Measurements from ENCODE around the gene PPP1R17. TPM values are rescaled to one million over a fixed set of nuclear protein-coding genes. Genes with fewer than 3 reads are reported as not detected.

The PPP1R17 gene
- total and polyA plus RNA-seq, 7 donors: not detected

DNA sequence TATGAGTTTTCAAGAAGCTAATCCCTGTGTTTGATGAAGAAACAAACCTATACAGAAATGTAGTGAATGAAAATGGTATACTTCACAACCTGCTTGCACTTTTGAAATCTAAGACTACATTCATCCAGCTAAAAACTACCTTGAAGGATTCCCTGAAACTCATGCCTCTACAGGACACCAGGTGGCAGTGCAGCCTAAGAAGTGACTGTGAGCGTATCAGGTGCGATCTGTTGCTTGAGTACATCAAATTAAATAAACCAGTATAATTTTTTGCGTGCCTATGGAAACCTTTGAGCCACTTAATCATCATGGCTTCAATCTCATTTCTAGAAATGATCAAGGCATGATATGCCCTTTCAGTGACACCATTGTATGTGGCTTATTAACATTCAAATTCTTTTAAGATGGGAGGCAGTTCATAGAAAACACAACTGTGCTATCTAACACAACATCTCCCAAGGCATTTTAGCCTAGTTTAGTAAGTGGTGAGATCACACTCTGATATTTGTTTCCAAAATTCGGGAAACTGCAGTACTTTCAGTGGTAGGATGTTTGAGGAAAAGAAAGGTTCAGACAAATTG lies 57.4 kb downstream of the PPP1R17 start:
- Histone ChIP-seq H3K27ac (no peak overlapping the region), H3K27me3 (peaks cover 0 to 4% (median 0%) of the 10 kb centered on the region in 3 donors), H3K9me3 (no peaks in the 10 kb centered on the region), H3K36me3 (no peaks in the 10 kb centered on the region), H3K4me1 (no peaks in the 10 kb centered on the region), H3K4me3 (no peak overlapping the region)
- intact Hi-C loops (cut with DNase I): loop anchor here (1.0 kb wide), 1 partner anchor 460 kb away; no protein-coding TSS in a partner anchor
- DNase-seq: peak; percentile 76
- TF ChIP-seq, protein P1, sequence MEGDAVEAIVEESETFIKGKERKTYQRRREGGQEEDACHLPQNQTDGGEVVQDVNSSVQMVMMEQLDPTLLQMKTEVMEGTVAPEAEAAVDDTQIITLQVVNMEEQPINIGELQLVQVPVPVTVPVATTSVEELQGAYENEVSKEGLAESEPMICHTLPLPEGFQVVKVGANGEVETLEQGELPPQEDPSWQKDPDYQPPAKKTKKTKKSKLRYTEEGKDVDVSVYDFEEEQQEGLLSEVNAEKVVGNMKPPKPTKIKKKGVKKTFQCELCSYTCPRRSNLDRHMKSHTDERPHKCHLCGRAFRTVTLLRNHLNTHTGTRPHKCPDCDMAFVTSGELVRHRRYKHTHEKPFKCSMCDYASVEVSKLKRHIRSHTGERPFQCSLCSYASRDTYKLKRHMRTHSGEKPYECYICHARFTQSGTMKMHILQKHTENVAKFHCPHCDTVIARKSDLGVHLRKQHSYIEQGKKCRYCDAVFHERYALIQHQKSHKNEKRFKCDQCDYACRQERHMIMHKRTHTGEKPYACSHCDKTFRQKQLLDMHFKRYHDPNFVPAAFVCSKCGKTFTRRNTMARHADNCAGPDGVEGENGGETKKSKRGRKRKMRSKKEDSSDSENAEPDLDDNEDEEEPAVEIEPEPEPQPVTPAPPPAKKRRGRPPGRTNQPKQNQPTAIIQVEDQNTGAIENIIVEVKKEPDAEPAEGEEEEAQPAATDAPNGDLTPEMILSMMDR (IDR thresholded peaks at IDR 0.05): peak; percentile 52 to 86 (median 80)
- no peak for TF ChIP-seq POLR2A (IDR thresholded peaks at IDR 0.05)
- 0 to 4% methylated on average over 4 of the region's 4 CpGs for WGBS, 2 donors

DNA sequence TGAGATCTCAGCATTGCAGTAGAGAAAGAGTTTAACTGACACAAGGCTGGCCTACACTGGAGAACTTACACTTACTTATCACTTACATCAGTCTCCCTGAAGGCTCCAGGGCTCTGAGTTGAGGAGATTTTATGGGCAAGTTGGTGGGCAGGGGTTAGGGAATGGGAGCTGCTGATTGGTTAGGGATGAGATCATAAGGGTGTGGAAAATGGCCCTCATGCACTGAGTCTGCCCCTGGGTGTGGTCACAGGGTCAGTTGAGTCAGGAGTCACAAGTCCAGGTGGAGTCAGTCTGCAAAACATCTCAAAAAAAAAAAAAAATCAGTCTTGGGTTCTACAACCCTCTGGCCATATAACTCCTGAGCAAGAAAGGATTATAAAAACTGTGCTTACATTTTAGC lies 60.5 kb downstream of the PPP1R17 start:
- intact Hi-C loops (cut with DNase I): no loop called here
- TF ChIP-seq EP300 (IDR thresholded peaks at IDR 0.05): no peak
- TF ChIP-seq POLR2AphosphoS5 (IDR thresholded peaks at IDR 0.05): no peak
- TF ChIP-seq, protein P1 (IDR thresholded peaks at IDR 0.05): no peak
- TF ChIP-seq POLR2A (IDR thresholded peaks at IDR 0.05): no peak

DNA sequence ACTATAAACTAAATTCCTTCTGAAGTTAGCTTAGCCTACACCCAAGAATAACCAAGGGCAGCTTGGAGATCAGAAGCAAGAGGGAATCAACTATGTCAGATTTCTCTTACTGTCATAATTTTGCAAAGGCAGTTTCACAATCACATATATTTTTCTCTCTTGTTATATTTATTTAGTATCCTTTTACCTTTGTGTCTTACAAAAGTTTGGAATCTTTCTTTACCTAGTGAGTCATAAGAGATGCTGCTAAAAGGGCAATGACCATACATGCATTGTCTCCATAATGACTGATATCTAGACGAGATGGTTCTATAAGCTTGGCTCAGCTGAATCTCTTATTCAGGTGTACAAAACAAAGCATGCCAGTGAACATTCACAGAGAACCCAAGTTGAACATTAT lies 61.1 kb downstream of the PPP1R17 start:
- no peaks in the 10 kb centered on the region for H3K4me1 ChIP-seq
- H3K27ac ChIP-seq: no peak overlapping the region
- no peak for DNase-seq
- TF ChIP-seq POLR2A (IDR thresholded peaks at IDR 0.05) (no peak), EP300 (IDR thresholded peaks at IDR 0.05) (no peak), POLR2AphosphoS5 (IDR thresholded peaks at IDR 0.05) (no peak)
- TF ChIP-seq, protein P1 (IDR thresholded peaks at IDR 0.05): no peak
- H3K36me3 ChIP-seq: no peaks in the 10 kb centered on the region
- intact Hi-C loops (cut with DNase I): no loop called here
- peaks cover 0 to 4% (median 0%) of the 10 kb centered on the region in 3 donors for H3K27me3 ChIP-seq
- 90 to 96% methylated on average over 1 of the region's 1 CpG for WGBS, 2 donors
- H3K4me3 ChIP-seq: no peak overlapping the region
- no peaks in the 10 kb centered on the region for H3K9me3 ChIP-seq

More for the DNA sequence above, 60.5 kb downstream of the PPP1R17 start:
- H3K27ac ChIP-seq: no peak overlapping the region
- no peaks in the 10 kb centered on the region for H3K9me3 ChIP-seq
- no peaks in the 10 kb centered on the region for H3K4me1 ChIP-seq
- H3K27me3 ChIP-seq: peaks cover 0 to 4% (median 0%) of the 10 kb centered on the region in 3 donors
- no peak overlapping the region for H3K4me3 ChIP-seq
- no peaks in the 10 kb centered on the region for H3K36me3 ChIP-seq
- DNase-seq: no peak

DNA sequence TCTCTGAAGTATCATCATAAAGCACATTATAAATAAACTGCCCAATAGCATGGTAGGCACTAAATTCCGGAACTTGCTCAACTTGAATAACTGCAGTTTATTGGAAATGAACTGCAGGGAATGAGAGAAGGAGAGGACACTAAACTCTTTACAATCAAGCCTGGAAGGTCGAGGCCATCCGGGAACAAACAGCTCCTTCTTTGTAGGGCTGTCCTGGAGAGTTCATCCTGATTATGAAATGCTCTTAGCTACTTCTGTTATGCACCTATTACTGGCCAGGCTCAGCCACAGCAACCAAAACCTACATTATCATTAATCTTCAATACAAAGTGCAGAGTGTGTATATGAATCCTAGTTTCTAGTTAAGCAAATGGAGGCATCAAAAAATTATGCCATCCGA lies 64.7 kb downstream of the PPP1R17 start:
- H3K27ac ChIP-seq: no peak overlapping the region
- H3K4me1 ChIP-seq: no peaks in the 10 kb centered on the region
- H3K27me3 ChIP-seq: no peaks in the 10 kb centered on the region
- TF ChIP-seq EP300 (IDR thresholded peaks at IDR 0.05) (no peak), POLR2A (IDR thresholded peaks at IDR 0.05) (no peak), POLR2AphosphoS5 (IDR thresholded peaks at IDR 0.05) (no peak)
- TF ChIP-seq, protein P1 (IDR thresholded peaks at IDR 0.05): no peak
- WGBS, 2 donors: 60 to 71% methylated on average over 4 of the region's 4 CpGs
- no peaks in the 10 kb centered on the region for H3K9me3 ChIP-seq
- no peak overlapping the region for H3K4me3 ChIP-seq
- DNase-seq: no peak
- intact Hi-C loops (cut with DNase I): no loop called here
- H3K36me3 ChIP-seq: no peaks in the 10 kb centered on the region

Other genes with a start within 250 kb of the PPP1R17 start
- not detected for gene ITPRID1, start 173.1 kb upstream of the PPP1R17 start, total RNA-seq
- gene ITPRID1, start 173.1 kb upstream of the PPP1R17 start, polyA plus RNA-seq: under 1 TPM in 2 of 3 donors, not detected in 1; 0.60 to 0.71 TPM

Data from sigmoid colon (tissue), 7 donors.